ENCODE measurements around the gene ANKS1A. TPM values are rescaled to one million over a fixed set of nuclear protein-coding genes. Genes with fewer than 3 reads are reported as not detected.
A peak's percentile ranks its signal among the peaks of the same experiment; 100 is the strongest.

The ANKS1A gene
- total RNA-seq, 1 donor from 2014 or later = 35.1 TPM

DNA sequence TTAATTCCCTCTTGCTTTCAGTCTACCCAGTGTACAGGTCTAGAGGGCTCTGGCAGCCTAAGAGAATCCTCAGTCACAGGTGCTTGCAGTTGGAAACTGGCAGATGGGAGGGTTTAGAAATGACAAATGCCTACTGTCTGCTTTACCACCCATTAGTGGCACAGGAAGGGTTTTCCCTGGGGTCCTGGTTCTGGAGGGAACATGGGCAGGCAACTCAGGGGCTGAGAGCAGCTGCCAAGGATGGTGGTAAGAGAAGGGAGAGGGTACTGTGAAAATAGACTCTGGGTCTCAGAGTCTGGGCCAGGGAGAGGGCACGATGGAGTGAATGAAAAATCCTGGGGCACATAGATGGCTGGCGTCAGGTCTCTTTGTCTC is 148.6 kb downstream of the ANKS1A start:
- no peak for DNase-seq (ENCODE audit: low read depth in 2 of 2)

DNA sequence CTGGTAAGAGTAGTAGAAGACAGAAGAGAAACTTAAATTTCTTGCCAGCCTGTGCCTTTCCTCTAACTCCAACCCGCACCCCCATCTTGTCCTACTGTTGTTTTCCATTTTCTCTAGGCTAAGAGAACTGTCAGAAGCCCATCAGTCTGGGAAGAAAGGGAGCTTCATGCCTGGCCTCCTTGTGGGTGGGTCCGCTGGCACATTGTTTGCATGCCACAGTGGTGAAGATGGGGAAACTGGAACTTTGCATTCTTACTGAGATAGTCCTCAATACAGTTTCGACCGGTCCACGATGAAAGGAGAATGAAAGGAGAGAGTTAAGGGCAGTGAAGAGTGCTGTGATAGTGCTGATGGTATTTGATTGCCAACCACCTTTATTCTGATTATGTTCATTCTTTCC is 149.0 kb downstream of the ANKS1A start:
- no peak for DNase-seq (ENCODE audit: low read depth in 2 of 2)

DNA sequence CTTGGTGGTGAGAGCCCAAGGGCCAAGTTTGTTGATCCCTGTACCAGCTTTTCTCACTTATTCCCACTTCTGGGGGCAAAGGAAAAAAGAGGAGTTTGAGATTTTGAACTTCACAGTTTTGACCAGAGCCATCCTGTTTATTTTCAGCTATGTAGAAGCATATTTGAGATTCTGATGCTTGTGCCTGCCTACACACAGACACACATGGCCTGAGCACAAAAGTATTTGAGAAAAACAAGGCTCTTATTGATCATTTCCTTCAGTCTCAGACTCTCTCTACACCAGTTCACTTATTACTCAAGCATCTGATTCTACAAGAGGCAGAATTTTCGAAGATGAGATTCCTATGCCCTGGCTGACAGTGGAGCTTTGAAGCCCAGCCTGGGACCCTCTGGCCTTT is 151.3 kb downstream of the ANKS1A start:
- DNase-seq (ENCODE audit: low read depth in 2 of 2) = no peak

DNA sequence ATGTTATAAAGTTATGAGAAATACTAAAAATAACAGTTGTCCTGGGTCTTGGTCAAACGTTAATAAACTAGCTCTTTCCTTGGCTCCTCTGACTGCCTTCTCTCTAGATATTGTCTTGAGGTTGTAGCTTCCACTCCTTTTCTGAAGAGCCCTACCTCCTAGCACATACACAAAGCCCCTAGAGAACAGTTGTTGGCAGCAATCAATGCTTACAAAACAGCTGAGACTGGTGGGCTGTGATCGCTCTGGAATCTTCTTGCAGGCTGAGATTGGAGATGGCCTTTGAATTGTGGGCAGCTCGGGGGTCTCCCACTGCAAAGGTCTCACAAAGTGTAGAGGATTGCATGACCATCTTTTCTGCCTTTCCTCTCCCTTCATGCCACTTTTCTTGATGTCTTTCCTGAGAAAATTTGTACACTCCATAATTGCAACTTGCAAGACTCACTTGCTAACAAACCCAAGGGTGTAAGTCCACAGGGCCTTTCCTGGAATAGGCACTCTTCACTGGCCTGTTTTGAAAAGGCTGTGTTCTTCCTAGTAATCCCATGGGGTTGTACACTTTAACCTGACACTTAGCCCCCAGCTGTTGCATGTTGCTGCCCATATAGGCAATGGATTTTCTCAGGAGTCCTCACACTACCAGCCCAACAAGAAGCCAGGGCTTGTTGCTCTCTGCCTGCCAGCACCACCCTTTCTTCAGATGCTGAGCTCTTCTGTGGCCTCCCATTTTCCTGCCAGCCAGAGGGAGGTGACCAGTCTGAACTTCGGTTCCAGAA is 152.2 kb downstream of the ANKS1A start:
- no peak for DNase-seq (ENCODE audit: low read depth in 2 of 2)

DNA sequence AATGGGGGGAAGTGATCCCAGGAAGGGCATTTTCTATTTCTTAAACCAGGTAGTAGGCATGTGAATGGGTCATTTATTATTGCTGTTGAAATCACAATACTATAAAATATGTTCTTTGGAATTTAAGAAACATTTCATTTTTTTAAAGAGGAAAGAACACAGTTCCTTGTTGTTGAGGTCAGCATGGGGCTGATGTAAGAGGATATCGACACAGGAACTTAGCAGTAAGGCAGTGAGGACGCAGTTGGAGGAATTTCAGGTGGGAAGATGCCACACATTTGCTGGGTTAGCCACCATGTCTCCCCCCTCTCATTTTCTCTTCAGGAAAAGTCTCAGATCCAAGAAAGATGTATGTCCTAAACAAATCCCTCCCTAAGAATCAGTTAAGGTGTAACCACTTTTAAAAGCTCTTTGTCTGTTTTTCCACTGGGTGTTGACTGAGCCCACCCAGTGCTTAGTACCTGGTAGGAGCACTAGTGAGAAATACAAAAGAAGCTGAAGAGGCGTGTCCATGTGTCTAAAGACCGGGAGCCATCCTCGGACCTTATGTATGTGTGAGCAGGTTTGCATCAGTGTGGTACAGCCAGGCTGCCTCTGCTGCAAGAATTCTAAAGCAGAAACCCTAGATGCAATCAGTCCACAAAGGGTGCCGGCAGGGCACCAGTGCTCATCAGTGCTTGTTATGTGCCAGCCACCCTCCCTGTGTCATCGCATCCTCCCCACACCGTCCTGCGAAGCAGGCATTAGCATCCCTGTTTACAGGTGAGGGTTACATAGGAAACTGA is 153.2 kb downstream of the ANKS1A start:
- DNase-seq (ENCODE audit: low read depth in 2 of 2) = peak in 1 of 2 donors; percentile 60

DNA sequence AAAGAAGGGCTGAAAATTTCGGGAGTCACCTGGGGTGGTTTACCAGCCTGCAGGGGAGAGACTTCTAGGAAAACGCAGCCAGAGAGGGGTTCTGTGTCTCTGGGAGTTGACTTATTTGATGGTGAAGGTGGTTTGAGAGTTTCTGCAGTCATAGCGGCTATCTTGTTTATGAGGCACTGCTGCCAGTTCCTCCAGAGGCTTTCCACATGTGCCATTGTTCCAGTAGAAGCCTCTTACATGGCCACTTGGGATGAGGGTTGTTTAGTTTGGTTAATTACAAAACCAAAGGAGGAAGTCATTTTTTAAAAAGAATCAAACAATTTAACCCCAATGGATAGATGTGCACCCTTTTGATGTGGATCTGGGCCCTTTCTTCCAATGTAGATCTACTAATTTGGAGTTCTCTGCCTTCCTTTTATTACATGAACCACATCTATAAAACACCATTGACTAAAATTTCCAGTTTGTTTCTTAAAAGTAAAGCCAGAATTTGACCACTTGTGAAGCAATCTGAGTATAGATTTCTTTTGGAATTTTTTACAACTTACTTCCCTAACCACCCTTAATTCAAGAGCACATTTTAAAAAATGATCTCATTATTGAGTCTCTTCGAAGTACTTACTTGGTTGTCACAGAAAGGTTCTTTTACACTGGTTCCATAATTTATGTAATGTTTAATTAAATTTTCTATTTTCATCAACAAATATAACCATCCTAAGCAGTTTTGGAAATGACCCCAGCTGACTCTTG is 154.5 kb downstream of the ANKS1A start:
- no peak for DNase-seq (ENCODE audit: low read depth in 2 of 2)

DNA sequence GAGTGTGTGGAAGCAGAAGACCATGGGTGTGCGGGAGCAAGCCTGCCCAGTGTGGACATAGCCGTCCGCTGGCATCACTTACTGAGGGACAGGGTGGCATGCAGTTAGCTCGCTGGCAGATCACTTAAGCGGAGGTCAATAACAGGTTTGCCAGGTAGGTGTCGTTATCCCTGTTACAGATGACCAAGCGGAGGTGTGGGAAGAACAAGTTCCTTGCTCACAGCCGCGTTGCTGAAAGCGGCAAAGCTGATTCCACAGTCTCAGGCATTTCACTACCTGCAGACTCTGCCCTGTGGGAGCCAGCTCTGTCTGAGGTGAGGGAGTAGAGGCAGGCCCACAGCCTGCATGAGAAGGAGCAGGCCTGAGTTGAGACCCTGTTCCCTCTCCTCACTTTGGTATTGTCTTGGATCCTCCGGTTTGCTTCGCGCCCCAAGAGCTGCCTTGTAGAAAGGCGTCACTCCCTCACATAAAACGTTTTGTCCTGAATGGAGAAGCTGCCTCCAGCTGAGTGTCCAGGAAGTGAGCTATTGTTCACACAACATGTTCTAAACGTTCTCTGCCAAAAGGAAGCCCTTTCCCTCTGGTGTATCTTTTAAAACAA is 155.2 kb downstream of the ANKS1A start:
- peak; percentile 38 to 93 for DNase-seq (ENCODE audit: low read depth in 2 of 2)

DNA sequence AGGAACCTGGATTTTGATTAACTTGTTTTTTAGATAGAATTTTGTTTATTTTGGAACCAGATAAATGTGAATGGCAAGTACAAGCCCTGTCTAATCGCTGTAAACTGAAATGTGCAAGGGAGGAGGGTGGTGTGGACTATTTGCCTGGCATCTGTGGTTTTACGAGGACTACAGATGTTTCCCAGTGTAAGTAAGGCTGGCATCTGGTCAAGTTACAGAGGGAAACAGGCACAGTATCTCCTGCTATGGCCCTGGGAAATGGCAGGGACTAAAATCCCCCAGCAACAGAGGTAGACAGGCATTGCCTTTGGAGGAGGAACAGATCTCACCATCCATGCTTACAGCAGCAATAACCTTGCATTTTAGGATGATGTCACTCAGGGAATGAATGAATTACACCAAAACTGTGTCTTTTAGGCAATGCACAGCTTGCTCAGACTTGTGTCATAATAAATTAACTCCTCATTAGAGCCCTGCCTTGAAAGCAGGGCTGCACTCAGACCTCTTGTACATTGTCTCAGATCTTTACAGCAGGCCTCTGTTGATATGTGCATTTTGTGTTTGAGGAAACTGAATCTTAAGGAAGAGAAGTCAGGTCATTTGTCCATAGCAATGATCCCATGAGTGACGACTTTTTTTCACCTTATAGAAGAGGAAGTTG is 155.8 kb downstream of the ANKS1A start:
- peak; percentile 87 to 94 for DNase-seq (ENCODE audit: low read depth in 2 of 2)

DNA sequence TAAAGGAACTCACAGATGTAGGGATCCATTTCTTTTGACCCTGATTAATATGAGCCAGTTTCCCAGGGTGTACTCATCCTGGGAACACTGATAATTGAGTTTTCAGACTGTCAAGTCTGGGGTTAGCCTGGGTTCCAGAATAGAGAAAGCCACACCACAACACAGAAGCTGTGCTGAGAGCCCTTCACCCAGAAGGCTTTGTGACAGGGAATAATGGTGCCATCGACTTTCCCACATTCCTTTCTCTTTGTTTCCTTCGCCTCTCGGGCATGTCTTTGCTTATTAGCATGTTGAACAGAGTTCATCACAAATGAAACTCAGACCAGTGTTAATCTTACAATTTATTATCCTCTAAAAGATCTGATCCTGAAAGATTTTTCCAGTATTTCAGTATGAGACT is 157.0 kb downstream of the ANKS1A start:
- DNase-seq (ENCODE audit: low read depth in 2 of 2) = no peak

DNA sequence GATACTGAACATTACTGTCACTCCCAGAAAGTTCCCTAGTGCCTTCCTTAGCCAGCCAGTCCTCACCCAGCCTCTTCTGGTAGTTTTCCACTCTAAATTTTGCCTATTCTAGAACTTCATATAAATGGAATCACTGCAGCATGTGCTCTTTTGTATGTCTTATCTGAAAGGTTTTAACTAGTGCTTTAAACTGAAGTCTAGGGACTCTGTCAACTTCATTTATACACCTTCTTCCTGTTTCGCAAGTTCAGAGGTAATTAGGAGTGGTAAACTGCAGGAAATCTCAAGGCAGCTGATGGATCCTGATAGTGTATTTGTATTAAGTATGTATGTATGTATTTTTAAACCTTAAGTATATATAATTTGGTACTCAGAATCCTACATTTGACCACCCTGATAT is 157.8 kb downstream of the ANKS1A start:
- DNase-seq (ENCODE audit: low read depth in 2 of 2) = peak in 1 of 2 donors; percentile 64

DNA sequence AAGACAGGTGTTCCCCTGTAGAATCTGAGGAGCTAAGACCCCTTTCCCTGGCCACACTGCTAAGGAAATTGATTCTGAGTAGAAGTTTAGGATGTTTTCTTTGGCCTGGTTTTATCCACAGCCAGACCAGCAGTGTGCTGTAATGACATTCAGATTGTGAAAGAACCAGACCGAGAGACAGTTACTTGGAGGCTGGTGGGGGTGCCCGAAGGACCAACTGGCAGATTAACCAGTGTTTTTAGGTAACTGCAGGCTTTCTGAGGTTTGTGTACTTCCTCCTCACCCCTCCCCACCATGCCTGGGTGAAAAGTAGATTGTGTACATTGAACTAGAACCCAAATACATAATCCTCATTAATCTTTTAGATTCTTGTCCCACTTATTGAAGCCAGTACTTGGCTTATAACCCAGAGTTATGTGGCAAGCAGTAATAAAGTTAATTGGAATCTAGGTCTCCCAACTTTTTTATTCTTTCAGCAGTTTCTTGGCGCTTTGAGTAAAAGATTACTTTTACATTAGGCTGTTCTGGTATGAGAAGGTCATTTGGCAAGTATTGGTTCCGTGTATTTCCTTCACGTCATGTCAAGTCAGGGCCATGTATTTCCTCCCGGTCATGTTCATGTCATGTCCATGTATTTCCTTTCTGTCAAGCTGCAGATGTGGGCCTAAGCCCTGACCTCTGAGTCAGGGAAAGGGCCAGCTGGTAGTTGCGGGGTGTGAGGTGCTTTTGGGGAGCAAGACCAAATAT is 158.4 kb downstream of the ANKS1A start:
- peak; percentile 53 to 85 for DNase-seq (ENCODE audit: low read depth in 2 of 2)

DNA sequence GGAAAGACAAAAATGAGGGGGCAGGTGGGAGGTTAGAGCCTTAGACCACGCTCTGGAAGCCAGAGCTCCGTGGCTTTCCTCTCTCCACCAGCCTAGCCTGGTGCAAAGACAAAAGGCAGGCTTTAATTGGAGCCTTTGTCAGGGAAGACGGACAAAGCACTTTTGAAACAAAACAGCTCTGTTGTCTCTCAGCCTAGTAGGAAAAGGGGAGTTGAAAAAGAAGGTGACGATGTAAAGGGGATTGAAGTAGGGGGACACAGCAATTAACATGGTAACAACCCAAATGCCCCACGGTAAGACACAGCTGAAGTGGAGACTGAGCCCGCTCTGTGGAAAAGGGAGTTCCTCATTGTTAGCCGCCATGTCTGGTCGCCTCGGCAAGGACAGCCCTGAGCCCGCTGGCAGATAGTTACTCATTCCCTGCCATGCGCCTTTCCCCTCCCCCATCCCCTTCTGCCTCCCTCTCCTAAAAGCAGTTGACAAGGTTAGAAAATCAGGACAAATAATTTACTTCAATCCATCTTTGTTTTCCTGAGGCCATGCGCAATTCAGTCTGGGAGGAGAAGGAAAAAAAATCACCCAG is 159.1 kb downstream of the ANKS1A start:
- DNase-seq (ENCODE audit: low read depth in 2 of 2) = no peak

DNA sequence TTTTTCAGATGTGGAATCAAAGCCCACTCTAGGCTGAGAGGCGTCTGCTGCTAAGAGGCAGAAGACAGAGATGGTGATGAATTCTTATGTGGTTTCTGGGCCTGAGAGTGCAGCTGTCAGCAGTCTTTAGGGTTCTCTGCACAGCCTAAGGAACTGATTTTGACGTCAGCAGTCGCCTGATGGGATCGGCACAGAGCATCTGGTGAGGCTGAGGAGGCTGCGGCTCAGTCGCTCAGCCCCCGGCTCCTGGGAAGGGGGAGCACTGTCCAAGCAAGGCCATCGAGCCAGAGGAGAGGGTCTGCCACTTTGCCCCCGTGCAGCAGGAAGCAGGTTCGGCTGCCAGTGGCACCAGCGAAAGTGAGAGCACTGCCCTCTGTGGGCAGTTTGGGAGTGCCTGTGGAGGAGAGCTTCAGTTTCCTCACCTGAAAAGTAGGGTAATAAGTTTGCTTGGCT is 159.6 kb downstream of the ANKS1A start:
- DNase-seq (ENCODE audit: low read depth in 2 of 2) = no peak

DNA sequence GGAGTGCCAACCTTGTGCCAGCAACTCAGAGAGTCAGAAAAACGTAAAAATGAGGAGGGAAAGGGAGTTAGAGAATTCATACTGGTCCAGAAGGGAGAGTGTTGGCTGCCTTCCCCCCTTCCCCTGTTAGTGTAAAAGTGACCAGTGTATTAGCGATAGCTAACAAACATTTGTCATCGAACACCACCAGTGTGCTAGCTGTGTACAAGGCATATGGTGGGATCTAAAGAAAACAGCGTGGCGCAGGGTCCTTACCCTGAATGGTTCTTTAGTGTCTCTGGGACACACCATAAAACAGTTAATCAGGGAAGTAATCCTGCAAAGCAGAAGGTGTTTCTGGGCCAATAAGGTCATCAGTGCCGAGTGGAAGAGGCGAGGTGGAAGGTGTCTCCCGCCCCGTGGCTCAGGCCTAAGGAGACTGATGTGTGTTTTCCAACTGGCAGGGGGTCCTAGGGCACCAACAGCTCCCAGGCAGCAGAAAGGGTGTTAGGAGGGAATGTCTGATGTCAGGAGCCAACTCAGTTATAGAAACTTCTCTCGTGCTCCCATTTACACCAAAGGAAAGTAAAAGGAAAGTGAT is 160.2 kb downstream of the ANKS1A start:
- no peak for DNase-seq (ENCODE audit: low read depth in 2 of 2)

DNA sequence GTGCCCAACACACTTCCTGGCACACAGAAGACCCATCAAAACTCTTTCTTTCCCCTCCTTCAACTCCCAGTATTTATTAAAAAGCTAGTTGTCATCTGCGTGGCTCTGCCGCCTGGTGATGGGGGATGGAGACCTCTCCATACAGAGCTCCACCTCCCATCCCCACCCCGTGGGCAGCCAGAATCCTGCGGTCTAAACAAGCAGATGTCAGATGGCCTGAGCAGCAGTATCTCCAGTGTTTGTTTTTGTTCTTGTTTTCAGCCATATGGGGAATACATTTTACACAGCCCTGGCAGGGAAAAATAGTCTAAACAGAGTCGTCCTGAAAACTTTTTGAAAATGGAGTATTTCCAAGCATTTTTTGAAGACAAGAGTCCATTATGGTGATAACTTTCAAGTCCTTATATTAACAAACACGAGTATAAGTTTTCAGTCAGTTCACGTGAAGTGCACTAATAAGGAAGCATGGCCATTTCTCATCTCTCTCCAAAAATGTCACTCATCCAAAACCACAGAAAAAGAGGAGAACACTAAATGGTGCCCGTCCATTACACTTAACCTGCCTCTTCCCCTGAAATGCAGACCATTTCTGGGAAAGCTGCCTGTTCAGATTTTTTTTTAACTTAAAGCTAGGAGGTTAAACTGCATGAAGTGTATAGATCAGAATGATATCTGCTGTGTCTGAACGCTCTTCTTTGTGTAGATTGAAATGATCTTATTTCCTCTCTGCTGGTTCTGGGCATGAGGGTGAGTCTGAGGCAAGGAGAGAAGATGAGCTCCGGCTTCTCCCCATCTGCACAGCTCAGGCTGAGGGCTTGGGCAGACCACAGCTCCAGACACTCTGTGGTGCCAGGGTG is 161.1 kb downstream of the ANKS1A start:
- peak in 1 of 2 donors; percentile 53 for DNase-seq (ENCODE audit: low read depth in 2 of 2)

DNA sequence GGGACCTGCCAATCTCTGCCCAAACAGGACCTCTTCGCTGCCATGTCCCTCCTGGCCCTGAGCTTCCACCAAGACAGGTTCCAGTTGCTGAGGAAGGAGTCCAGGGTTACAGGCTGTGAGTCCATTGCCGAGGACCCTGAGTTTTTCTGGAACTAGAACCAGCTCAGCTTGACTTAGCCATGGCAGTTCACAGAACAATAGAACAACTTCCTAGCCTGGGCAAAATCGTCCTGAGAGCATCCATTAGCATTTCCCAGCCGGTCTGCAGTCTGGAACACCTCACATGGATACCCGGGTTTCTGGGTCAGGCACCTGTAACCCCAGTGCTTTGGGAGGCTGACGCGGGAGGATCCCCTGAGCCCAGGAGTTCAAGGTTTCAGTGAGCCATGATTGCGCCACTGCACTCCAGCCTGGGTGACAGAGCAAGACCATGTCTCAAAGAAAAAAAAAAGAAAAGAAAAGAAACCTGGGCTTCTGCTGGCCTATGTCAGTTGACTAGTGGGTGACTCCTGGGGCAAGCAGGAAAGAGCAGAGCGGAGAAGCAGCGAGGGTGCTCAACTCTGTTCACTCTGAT is 161.8 kb downstream of the ANKS1A start:
- no peak for DNase-seq (ENCODE audit: low read depth in 2 of 2)

DNA sequence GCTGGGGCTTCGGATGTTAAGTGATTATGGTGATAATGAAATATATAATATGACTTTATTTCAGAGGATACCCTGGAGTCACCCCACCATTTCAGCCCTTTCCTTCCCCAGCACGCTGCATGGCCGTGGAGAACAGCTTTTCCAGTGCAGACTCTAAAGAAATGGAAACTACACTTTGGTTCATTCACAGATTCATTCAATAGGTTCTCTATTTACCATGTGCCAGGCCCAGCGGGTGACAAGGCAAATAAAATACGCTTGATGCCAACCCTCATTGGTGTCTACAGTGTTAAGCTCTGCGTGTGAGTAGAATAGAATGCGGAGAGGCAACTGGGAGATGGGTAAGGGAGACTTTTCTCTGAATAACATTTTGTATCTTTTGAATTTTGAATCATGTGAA is 162.3 kb downstream of the ANKS1A start:
- DNase-seq (ENCODE audit: low read depth in 2 of 2) = no peak

DNA sequence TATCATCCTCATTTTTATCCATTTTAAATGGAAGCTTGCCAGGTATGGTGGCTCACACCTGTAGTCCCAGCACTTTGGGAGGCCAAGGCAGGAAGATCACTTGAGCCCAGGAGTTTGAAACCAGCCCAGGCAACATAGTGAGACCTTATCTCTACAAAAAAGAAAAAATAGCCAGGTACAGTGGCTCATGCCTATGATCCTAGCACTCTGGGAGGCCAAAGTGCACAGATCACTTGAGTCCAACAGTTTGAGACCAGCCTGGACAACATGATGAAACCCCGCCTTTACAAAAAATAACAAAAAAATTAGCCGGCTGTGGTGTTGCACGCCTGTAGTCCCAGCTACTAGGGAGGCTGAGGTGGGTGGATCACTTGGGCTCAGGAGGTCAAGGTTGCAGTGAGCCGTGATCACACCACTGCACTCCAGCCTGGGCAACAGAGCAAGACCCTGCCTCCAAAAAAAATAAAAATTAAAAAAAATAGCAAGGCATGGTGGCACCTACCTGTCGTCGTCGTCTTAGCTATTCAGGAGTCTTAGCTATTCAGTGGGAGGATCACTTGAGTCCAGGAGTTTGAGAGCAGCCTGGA is 163.0 kb downstream of the ANKS1A start:
- DNase-seq (ENCODE audit: low read depth in 2 of 2) = no peak
